Panc1 (cell line): ENCODE measurements around the gene TRAPPC5.

Experiments
- POLR2AphosphoS5 ChIP-seq: IDR thresholded peaks from 2 replicates; pipeline ENCODE4 v1.6.1; 2012; ENCODE audit warnings: mild to moderate bottlenecking, low read depth, low read length, moderate library complexity
- SIN3A ChIP-seq: IDR thresholded peaks from 2 replicates; pipeline ENCODE4 v1.6.1; 2012; ENCODE audit warnings: low read depth, mild to moderate bottlenecking, low read length, moderate library complexity, borderline replicate concordance; ENCODE audit not compliant: insufficient read depth
- TF ChIP-seq, protein P1 (sequence below): fragments of 450-650 bp; IDR thresholded peaks from 2 replicates; pipeline ENCODE4 v1.5.1; 2017; ENCODE audit warnings: mild to moderate bottlenecking
- TF ChIP-seq, protein P2 (sequence below), 2 experiments: IDR thresholded peaks; 2 replicates each; pipeline ENCODE4 v1.6.1; 2011 to 2012; ENCODE audit warnings: low read depth in 2 of 2, control low read depth in 1 of 2, low read length in 1 of 2, mild to moderate bottlenecking in 1 of 2, moderate library complexity in 1 of 2; ENCODE audit not compliant: insufficient read depth in 1 of 2

DNA sequence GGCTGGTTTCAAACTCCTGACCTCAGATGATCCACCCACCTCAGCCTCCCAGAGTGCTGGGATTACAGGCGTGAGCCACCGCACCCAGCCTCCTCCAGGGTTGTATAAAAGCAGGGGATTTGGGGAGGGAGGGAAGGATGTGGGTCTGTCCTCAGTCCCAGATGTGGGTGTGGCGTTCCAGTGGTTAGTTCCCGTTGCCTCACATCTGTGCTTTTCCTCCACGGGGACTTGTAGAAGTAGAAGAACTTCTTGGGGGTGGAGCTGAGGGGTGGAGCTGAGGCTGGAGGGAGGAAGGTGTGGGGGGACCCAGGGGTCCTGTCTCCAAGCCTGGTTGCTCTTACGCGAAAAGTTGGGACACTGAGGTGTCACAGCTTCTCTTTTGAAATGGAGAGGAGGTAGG lies 4.3 kb upstream of the TRAPPC5 start:
- TF ChIP-seq, protein P1, sequence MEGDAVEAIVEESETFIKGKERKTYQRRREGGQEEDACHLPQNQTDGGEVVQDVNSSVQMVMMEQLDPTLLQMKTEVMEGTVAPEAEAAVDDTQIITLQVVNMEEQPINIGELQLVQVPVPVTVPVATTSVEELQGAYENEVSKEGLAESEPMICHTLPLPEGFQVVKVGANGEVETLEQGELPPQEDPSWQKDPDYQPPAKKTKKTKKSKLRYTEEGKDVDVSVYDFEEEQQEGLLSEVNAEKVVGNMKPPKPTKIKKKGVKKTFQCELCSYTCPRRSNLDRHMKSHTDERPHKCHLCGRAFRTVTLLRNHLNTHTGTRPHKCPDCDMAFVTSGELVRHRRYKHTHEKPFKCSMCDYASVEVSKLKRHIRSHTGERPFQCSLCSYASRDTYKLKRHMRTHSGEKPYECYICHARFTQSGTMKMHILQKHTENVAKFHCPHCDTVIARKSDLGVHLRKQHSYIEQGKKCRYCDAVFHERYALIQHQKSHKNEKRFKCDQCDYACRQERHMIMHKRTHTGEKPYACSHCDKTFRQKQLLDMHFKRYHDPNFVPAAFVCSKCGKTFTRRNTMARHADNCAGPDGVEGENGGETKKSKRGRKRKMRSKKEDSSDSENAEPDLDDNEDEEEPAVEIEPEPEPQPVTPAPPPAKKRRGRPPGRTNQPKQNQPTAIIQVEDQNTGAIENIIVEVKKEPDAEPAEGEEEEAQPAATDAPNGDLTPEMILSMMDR, result no peak
- no peak for TF ChIP-seq SIN3A
- TF ChIP-seq, protein P2, sequence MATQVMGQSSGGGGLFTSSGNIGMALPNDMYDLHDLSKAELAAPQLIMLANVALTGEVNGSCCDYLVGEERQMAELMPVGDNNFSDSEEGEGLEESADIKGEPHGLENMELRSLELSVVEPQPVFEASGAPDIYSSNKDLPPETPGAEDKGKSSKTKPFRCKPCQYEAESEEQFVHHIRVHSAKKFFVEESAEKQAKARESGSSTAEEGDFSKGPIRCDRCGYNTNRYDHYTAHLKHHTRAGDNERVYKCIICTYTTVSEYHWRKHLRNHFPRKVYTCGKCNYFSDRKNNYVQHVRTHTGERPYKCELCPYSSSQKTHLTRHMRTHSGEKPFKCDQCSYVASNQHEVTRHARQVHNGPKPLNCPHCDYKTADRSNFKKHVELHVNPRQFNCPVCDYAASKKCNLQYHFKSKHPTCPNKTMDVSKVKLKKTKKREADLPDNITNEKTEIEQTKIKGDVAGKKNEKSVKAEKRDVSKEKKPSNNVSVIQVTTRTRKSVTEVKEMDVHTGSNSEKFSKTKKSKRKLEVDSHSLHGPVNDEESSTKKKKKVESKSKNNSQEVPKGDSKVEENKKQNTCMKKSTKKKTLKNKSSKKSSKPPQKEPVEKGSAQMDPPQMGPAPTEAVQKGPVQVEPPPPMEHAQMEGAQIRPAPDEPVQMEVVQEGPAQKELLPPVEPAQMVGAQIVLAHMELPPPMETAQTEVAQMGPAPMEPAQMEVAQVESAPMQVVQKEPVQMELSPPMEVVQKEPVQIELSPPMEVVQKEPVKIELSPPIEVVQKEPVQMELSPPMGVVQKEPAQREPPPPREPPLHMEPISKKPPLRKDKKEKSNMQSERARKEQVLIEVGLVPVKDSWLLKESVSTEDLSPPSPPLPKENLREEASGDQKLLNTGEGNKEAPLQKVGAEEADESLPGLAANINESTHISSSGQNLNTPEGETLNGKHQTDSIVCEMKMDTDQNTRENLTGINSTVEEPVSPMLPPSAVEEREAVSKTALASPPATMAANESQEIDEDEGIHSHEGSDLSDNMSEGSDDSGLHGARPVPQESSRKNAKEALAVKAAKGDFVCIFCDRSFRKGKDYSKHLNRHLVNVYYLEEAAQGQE (IDR thresholded peaks at IDR 0.05; ENCODE audit: insufficient read depth in 1 of 2, low read depth in 2 of 2, low read length in 1 of 2), result no peak
- TF ChIP-seq POLR2AphosphoS5, result no peak
